K562 (cell line): Measurements from ENCODE around the gene LZTFL1. TPM values are rescaled to one million over a fixed set of nuclear protein-coding genes. Genes with fewer than 3 reads are reported as not detected.

Source experiments
- ATF3 ChIP-seq, 2 experiments: fragments of 450-650 bp in 1 of 2; sonication (generic) in 1 of 2; formaldehyde crosslinking in 1 of 2; IDR thresholded peaks in 1 of 2; conservative IDR thresholded peaks in 1 of 2; 2 replicates each; pipeline versions ENCODE4 v1.6.1 to v1.8.1; 2016 to 2023; ENCODE audit warnings: mild to moderate bottlenecking in 2 of 2, moderate library complexity in 2 of 2, inconsistent platforms in 1 of 2, missing genetic modification reagents in 1 of 2
- BRCA1 ChIP-seq, 2 experiments: fragments of 450-650 bp in 1 of 2; sonication (generic) in 1 of 2; formaldehyde crosslinking in 1 of 2; IDR thresholded peaks; 2 replicates each; pipeline versions ENCODE4 v1.5.0 to v1.6.1; 2017 to 2020; ENCODE audit warnings: mild to moderate bottlenecking in 1 of 2, missing genetic modification reagents in 1 of 2
- CHCHD3 ChIP-seq: fragments of 250-450 bp; sonication (Bioruptor Pico); IDR thresholded peaks from 2 replicates; pipeline ENCODE4 v2.1.2; 2022; ENCODE audit warnings: mild to moderate bottlenecking
- MGA ChIP-seq: fragments of 450-650 bp; IDR thresholded peaks from 2 replicates; pipeline ENCODE4 v1.6.1; 2016; ENCODE audit warnings: mild to moderate bottlenecking, moderate library complexity
- SMARCA4 ChIP-seq: fragments of 450-650 bp; IDR thresholded peaks from 2 replicates; pipeline ENCODE4 v1.6.1; 2016
- TAF1 ChIP-seq: IDR thresholded peaks from 2 replicates; pipeline ENCODE4 v1.6.1; 2011; ENCODE audit warnings: mild to moderate bottlenecking, low read length, moderate library complexity; ENCODE audit not compliant: insufficient read depth, control insufficient read depth, severe bottlenecking; ENCODE audit errors: extremely low read depth
- ZNF592 ChIP-seq: fragments of 450-650 bp; IDR thresholded peaks from 2 replicates; pipeline ENCODE4 v1.6.1; 2017; ENCODE audit warnings: antibody characterized with exemption, mild to moderate bottlenecking
- polyA plus RNA-seq, 8 experiments: library from polyadenylated mRNA; depleted of rRNA in 4 of 8; stranded (reverse) in 5 of 8; unstranded in 3 of 8; fragments of >200 nt; fragmentation: Nextera tagmentation in 2 of 8; fragmentation: Illumina TruSeq in 1 of 8; extraction: Ambion mirVana in 2 of 8; extraction: Trizol in 1 of 8; gene quantifications; 2 replicates each; pipeline versions ENCODE4 v1.2.1 to v1.2.3, GENCODE V29; 2011 to 2014; ENCODE audit warnings: inconsistent platforms in 1 of 8, missing spikeins in 1 of 8
- total RNA-seq, 7 experiments: library from RNA; depleted of rRNA in 6 of 7; stranded (reverse); fragments of >200 nt in 6 of 7; fragmentation: Illumina TruSeq in 2 of 7; extraction: Trizol in 2 of 7; gene quantifications; 2 replicates each; pipeline versions ENCODE4 v1.2.1 to v1.2.3, GENCODE V29; 2011 to 2021; ENCODE audit warnings: low replicate concordance in 1 of 7

LZTFL1 gene
- total and polyA plus RNA-seq, 9 of the 15 experiments (the other 6 are each of a cell fraction or from before 2014, with no cell fraction given): 10.7 to 33.7 (median 15.3) TPM

GRCh38 chr3:45817831-45818522 lies 23.9 kb downstream of the LZTFL1 start (continued):
- TF ChIP-seq MGA: no peak
- no peak for TF ChIP-seq TAF1
- TF ChIP-seq CHCHD3: no peak
- TF ChIP-seq SMARCA4: no peak
- TF ChIP-seq BRCA1 (IDR thresholded peaks at IDR 0.05): no peak
- TF ChIP-seq BRCA1 (CRISPR knock-in tag; IDR thresholded peaks at IDR 0.05): no peak
- TF ChIP-seq ZNF592: no peak
- TF ChIP-seq ATF3 (IDR thresholded peaks at IDR 0.05): peak; percentile 65; the same call in 1 of the 2 replicates
- no peak for TF ChIP-seq ATF3 (CRISPR knock-in tag; conservative IDR thresholded peaks at IDR 0.05)
